Stimulated activated CD8-positive, alpha-beta memory T cell treated with anti-CD3 and anti-CD28 coated beads, Interleukin-12 subunit alpha, Interleukin-12 subunit beta, amount 100 ng/mL, for 4 hours (primary cell): Measurements from ENCODE around the gene ADGRA1.

ENCODE experiments used
- DNase-seq: peaks from one replicate; pipeline ENCODE4 v3.0.0-alpha.2; 2020; ENCODE audit warnings: low read depth

ADGRA1 gene

DNA sequence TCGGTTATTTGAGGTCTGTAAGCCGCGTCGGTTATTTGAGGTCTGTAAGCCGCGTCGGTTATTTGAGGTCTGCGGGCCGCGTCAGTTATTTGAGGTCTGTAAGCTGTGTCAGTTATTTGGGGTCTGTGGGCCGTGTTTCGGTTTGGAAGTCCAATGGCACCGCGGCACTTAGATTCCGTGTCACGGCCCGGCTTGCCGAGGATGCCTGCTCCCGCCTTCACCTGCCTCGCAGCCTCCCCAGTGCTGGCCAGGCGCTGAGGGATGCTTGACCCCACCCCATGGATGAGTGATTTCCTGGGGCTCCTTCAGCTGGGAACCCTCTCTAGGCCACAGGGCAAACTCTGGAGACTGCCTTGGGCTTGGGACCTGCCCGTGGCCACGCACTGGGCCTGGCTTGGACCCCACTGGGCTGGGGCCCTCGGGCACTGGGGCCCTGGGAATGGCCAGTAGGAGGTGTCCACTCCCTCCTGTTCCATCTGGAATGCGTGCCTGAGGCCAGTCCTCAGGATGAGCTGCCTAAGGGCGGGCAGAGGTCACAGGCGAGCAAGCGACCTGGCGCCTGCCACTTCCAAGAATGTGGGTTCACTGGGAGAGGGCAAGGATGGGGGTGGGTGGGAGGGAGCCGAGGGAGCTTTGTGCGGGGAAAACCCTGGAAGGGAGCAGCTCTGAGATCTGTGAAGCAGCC is 25.6 kb downstream of the ADGRA1 start:
- no peak for DNase-seq

DNA sequence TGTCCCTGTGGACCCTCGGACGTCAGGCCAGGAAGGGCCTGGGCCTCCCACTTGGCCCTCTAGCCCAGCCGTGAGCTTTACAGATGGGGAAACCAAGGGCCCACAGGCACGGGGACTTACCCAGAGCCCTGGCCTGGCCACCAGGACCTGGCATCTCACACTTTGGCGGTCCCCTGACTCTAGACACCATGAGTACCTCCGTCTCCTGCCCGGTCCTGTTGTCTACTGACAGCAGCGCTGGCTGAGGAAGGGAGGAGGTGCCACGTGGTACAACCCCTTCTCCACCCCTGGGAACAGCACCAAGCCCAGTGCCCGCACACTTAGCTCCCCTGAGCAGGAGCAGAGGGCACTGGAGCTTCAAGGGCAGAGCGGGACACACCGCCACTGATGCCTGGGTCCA is 26.1 kb downstream of the ADGRA1 start:
- DNase-seq, result no peak

DNA sequence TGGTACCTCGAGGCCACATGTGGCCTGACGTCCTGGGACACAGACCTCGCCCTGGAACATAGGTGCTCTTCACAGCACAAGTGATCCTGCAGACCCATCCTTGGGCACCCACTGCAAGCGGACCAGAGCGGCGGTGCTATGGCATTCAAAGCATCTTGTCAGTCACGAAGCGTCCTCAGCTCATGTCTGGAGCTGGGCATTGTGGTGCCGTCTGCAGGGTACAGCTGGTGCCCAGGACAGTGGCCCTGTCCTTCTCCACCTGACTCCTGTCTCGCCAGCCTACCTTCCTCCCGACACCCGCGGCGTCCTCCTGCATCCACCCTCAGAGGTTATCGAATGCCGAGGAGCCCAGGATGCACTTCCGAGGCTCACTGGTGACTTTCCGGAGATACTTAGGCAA is 26.5 kb downstream of the ADGRA1 start:
- no peak for DNase-seq

DNA sequence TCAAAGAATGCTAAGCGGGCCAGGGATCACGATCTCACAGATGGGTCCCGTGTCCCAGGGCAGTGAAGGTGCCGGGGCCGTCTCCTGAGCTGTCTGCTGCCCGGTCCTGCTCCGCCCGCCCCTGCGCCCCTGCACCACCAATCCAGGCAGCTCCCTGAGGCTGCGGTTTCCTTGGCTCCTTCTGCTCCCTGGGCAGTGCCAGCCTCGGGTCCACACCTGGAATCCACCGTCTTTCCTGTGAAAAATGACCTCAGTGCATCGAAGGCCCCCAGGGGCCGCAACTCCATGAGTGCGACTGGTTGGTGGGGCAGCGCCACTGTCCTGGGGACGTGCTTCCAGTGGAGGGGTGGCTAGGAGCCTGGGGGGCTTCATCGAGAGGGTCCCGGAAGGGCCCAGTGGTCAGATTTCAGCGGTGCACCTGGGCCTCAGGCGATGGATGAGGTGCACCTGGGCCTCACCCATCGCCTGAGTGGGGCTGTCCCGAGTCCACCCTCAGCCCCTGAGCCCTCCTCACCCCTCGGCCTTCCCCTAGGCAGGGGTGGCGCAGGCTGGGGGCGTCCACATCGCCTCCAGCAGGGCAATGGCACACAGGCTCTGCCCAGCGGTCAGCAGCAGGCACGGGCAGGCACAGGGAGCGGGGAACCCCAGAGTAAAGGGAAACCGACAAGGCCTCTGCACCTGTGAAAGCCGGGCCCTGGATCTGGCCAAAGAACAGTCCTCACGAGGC is 27.2 kb downstream of the ADGRA1 start:
- DNase-seq, result no peak

- no peak for DNase-seq
Measured at GRCh38 chr10:133115453-133115842, 27.7 kb downstream of the ADGRA1 start.

DNA sequence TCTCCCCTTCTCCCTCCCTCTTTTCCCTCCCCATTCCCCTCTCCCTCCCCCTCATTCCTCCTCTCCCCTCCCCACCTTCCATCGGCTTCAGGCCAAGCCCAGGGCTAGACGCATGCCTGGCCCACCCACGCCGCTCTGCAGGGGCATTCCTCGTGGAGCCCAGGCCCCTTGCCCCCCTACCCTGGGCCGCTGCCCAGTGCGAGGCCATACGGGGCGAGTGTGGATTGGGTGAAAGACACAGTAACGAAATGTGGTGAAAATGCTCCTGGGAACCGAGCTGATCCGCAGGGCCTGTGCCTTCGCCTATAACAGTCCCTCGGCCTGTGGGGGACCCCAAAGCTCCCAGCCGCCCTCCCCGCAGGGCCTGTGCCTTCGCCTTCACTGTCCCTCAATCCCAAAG is 28.3 kb downstream of the ADGRA1 start:
- no peak for DNase-seq

GRCh38 chr10:133116455-133116854 is 28.7 kb downstream of the ADGRA1 start:
- DNase-seq, result no peak

- DNase-seq, result no peak
Measured at GRCh38 chr10:133117036-133117687, 29.4 kb downstream of the ADGRA1 start.

DNA sequence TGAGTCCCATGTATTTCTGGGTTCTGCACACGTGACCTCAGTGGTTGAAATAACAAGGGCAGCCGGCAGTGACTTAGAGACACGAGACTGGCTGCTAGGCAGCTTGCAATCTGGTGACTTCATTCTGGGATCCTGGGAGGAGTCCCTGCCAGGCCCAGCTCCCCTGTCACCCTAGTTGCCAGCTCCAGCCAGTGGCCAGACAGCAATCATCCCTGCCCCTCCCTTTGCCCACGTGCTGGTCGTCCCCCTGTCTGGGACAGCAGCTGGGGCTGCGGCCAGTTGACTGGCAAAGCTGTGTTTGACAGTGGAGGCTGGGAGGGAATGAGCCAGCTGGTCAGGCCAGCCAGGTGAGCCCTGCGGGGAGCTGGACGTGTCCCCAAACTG is 30.0 kb downstream of the ADGRA1 start:
- DNase-seq, result no peak

DNA sequence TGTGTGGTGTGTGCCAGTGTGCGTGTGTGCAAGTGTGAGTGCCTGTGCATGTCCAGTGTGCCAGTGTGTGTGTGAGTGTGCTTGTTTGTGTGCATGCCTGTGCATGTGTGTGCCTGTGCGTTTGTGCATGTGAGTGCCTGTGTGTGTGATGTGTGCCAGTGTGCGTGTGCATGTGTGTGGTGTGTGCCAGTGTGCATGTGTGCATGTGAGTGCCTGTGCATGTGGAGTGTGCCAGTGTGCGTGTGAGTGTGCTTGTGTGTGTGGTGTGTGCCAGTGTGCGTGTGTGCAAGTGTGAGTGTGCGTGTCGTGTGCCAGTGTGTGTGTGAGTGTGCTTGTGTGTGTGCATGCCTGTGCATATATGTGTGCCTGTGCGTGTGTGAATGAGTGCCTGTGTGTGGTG is 33.8 kb downstream of the ADGRA1 start:
- DNase-seq, result no peak

DNA sequence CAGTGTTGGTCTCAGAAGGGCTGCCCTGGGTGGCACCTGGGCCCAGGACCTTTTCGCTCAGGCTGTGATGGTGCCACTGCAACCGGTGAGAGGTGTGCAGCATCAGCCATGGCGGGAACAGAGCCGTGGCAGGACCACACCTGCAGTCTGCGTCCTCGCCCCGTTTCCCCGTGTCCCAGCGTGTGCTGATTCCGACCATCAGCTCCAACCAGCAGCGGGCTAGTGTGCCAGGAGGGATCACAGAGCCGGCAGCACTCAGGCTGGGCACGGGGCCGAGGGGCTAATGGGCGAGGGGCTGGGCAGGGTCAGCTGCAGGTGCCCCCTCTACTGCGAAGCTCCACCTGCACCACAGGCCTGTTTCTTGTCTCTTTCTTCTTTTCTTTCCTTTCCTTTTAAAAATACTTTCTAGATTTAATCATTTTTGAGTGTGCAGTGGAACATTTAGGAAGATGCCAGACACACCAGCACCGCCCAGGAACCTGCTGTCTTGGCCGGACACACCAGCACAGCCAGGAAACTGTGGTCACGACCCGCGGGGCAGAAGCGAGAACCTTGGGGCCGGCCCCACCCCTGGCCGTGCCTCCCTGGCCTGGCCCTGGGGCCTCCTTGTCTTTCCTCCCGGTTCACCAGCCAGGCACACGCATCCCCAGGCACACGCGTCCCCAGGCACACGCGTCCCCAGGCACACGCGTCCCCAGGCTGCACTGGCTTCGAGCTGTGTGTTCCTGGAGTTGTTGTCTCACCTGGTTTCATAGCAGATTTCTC is 34.6 kb downstream of the ADGRA1 start:
- no peak for DNase-seq

GRCh38 chr10:133123050-133123745 is 35.5 kb downstream of the ADGRA1 start:
- no peak for DNase-seq

DNA sequence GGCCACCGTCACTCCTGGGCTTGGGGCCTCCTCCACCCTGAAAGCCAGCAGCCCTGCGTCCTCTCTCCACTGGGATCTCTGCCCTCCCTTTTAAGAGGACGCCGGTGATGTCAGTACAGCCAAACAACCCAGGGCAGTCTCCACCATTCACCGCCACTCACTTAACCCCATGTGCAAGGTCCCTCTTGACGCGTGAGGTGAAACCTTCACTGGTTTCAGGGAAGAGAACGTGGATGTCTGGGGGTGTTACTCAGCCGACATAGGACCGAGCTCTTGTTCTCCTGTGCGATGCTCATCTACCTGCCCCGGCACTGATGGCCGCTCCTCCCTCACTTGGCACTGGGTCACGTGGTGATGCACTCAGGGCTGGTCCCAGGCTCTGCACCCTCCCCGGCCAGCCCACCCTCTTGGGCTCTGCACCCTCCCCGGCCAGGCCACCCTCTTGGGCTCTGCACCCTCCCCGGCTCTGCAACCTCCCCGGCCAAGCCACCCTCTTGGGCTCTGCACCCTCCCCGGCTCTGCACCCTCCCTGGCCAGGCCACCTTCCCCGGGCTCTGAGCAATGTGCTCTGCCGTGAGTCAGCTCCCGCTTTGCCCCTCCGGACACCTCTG is 36.1 kb downstream of the ADGRA1 start:
- DNase-seq, result no peak

DNA sequence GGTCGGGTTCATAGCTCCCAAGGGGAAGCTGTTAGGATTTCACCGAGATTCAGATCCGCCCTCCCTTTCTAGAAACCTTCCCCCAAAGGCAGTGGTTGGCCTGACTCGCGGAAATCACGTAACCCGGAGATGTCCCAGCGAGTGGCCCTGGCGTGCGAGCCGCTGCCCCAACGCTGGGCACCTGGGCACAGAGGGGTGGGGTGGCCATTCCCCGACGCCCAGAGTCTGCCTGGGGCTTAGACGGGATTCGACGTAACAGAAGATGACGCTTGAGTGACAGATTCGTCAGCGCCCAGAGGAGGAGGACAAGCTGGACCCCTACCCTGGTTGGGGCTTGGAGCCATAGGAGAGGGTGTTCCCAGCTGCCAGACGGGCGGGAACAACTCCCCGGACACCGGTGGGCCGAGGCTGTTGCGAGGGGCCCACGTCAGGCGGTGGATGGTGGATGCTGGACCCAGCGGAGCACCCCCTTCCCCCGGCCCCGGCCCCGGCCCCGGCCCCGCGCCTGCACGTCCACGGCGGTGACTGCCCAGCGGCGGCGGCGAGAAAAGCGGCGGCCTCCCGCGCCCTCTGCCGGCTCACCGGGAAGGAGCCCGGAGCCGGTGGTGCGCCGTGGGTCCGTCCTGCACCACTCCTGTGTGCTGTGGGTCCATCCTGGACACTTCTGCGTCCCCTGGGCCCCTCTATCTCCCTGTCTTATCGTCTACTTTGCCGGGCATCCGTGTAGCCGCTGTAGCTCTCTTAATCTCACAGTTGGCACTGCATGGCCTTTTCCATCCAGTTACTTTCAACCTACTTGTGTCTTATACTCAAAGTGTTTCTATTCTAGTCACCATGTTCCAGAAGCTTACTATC is 36.9 kb downstream of the ADGRA1 start:
- DNase-seq, result no peak

- DNase-seq, result no peak
Measured at GRCh38 chr10:133125901-133126300, 38.2 kb downstream of the ADGRA1 start.

DNA sequence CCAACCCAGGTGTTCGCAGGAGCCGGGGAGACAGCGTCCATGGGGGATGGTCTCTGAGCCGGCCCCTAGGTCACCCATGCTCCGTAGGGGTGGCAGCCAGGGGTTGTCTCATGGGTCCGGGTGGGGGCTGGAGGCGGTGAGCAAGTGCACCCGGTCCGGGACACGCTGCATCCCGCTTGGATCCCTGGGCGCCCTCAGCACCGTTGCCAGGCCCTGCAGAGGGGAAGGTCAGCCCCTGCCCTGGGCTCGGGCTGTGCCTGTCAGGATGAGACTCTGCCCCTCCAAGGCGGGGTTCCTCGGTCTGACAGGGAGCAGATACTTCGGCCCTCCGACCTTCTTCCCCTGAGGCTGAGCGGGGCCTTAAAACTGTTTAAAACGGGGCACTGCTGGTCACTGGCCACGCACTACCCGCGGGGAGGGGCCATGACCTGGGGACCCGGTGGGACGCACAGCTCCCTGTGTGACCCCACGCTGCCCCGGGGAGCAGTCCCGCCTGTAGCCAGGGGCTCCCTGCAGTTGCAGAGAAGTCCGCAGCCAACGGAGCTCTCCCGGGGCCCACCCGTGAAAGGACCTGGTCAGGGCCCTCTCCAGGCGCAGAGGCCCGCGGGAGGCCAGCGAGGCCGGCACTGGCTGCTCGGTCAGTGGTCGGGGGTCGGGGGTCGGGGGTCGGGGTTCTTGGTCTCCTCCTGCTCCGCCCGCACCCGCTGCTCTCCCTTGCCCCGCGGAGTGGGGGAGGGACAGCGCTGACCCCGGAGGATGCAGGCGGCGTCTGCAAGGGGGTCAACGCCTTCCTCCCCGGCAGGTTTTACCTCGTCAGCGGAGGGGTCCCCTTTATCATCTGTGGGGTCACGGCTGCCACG is 38.9 kb downstream of the ADGRA1 start:
- DNase-seq, result no peak

- no peak for DNase-seq
Measured at GRCh38 chr10:133127291-133128125, 39.8 kb downstream of the ADGRA1 start.
